Common myeloid progenitor, CD34-positive (primary cell): ENCODE data around the gene MLLT3.

Source experiments
- CTCF ChIA-PET: fragments of 350-600 bp; sonication (Branson Sonifier 250); formaldehyde crosslinking; loops from one replicate; lab custom pipeline; 2021; ENCODE audit warnings: antibody characterized with exemption; lab: Charles Lee
- POLR2A ChIA-PET: fragments of 350-600 bp; sonication (Branson Sonifier 250); formaldehyde crosslinking; loops from one replicate; lab custom pipeline; 2021; ENCODE audit warnings: antibody characterized with exemption; lab: Charles Lee
- DNase-seq, 3 donors: peaks; one replicate each; pipeline versions ENCODE4 v3.0.0 to v3.0.0-alpha.2; 2013
- H3K27ac ChIP-seq, 2 experiments: 1 replicate in 1 of 2; 2 replicates in 1 of 2; pipeline ENCODE4 v1.7.0; 2013; ENCODE audit warnings: inconsistent platforms in 2 of 2, low read length in 2 of 2, mild to moderate bottlenecking in 2 of 2, low read depth in 1 of 2, moderate library complexity in 1 of 2; ENCODE audit not compliant: severe bottlenecking in 2 of 2, insufficient read depth in 1 of 2, poor library complexity in 1 of 2
- H3K27me3 ChIP-seq, 5 experiments: replicated peaks in 2 of 5; 1 replicate in 3 of 5; 2 replicates in 2 of 5; pipeline versions ENCODE4 v1.6.1 to v1.7.0; 2013; ENCODE audit warnings: low read length in 4 of 5, mild to moderate bottlenecking in 2 of 5, moderate library complexity in 2 of 5, inconsistent platforms in 1 of 5; ENCODE audit not compliant: insufficient read depth in 5 of 5, control insufficient read depth in 4 of 5
- H3K36me3 ChIP-seq, 4 experiments: 1 replicate in 2 of 4; 2 replicates in 2 of 4; pipeline versions ENCODE4 v1.6.1 to v1.7.0; 2013; ENCODE audit warnings: low read length in 3 of 4, control low read depth in 1 of 4, mild to moderate bottlenecking in 1 of 4; ENCODE audit not compliant: control insufficient read depth in 4 of 4, insufficient read depth in 4 of 4
- H3K4me1 ChIP-seq, 4 experiments: 1 replicate in 3 of 4; 2 replicates in 1 of 4; pipeline versions ENCODE4 v1.6.1 to v1.7.1; 2013; ENCODE audit warnings: low read length in 3 of 4, mild to moderate bottlenecking in 3 of 4, control low read depth in 1 of 4, inconsistent platforms in 1 of 4, moderate library complexity in 1 of 4; ENCODE audit not compliant: control insufficient read depth in 4 of 4, insufficient read depth in 4 of 4; ENCODE audit errors: control extremely low read depth in 1 of 4
- H3K4me3 ChIP-seq, 7 experiments: 1 replicate in 4 of 7; 2 replicates in 3 of 7; pipeline versions ENCODE4 v1.5.1 to v1.7.0; 2013; ENCODE audit warnings: mild to moderate bottlenecking in 7 of 7, low read length in 6 of 7, moderate library complexity in 6 of 7, inconsistent platforms in 2 of 7, low read depth in 2 of 7, control low read depth in 1 of 7; ENCODE audit not compliant: insufficient read depth in 4 of 7, control insufficient read depth in 1 of 7; ENCODE audit errors: extremely low read depth in 1 of 7
- H3K9me3 ChIP-seq, 5 experiments: 1 replicate in 4 of 5; 2 replicates in 1 of 5; pipeline versions ENCODE4 v1.6.1 to v1.7.1; 2013; ENCODE audit warnings: low read length in 4 of 5, mild to moderate bottlenecking in 2 of 5, inconsistent platforms in 1 of 5, low read depth in 1 of 5, moderate library complexity in 1 of 5; ENCODE audit not compliant: control insufficient read depth in 4 of 5, insufficient read depth in 2 of 5; ENCODE audit errors: control extremely low read depth in 1 of 5
- WGBS: methylation state at CpG from one replicate; pipeline ENCODE4 v1.1.5; 2013; ENCODE audit not compliant: insufficient coverage; 5-methylcytosine and 5-hydroxymethylcytosine counted together

MLLT3 gene

DNA sequence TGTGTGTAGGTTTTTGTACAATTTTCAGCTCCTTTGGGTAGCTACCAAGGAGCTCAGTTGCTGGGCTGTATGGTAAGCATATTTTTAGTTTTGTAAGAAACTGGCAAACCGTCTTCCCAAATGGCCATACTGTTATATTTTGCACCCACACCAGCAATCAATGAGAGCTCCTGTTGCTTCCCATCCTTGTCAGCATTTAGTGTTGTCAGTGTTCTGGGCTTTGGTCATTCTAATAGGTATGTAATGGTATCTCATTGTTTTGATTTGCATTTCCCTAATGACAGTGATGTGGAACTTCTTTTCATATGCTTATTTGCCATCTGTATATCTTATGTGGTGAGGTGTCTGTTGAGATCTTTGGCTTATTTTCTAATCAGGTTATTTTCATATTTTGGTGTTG, 320.1 kb downstream of the MLLT3 start:
- DNase-seq, result no peak
- H3K27ac ChIP-seq, result no peak overlapping the region
- ChIA-PET POLR2A (no interaction called here), CTCF (no interaction called here)
- no CpG with 5 or more reads among the region's 1 CpG for WGBS
- no peaks in the 10 kb centered on the region for H3K36me3 ChIP-seq
- no peaks in the 10 kb centered on the region for H3K27me3 ChIP-seq
- H3K9me3 ChIP-seq, result peaks cover 0 to 3% (median 0%) of the 10 kb centered on the region in 5 experiments
- no peaks in the 10 kb centered on the region for H3K4me1 ChIP-seq
- H3K4me3 ChIP-seq, result no peak overlapping the region

DNA sequence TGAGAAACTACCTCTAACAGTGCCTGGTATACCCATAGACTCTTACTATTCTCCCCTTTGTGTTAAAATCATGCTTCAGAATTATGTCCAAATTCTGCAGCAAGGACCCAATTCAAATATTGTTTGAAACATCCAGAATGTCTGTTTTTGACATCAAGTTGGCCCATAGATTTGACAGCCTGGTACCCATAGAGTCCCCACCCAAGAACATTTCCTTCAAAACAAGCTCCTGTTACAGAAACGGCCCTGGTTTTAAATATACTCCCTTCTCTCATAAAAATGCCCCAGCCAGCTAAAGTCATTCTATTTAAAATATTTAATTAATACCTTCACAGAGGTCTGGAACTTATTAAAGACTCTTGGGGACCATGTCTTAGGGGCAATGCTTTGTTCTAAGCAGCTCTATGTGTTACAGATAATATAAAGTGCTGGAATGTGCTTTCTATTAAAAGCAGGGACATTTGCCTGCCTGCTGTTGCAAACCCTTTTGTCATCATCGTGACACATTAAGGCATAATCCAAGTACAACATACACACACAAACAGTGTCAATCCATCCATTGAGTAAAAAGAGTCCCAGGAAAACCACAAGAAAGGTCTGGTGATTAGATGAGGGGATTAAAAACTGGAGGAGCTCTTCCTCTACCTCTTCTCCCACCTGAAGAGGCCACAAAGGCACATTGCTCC, 321.7 kb downstream of the MLLT3 start:
- DNase-seq, result no peak
- 33% methylated on average over 1 of the region's 2 CpGs for WGBS
- ChIA-PET POLR2A (no interaction called here), CTCF (no interaction called here)
- Histone ChIP-seq H3K4me3 (no peak overlapping the region), H3K27ac (no peak overlapping the region), H3K27me3 (no peaks in the 10 kb centered on the region), H3K4me1 (no peaks in the 10 kb centered on the region), H3K36me3 (no peaks in the 10 kb centered on the region), H3K9me3 (peaks cover 0 to 3% (median 0%) of the 10 kb centered on the region in 5 experiments)

DNA sequence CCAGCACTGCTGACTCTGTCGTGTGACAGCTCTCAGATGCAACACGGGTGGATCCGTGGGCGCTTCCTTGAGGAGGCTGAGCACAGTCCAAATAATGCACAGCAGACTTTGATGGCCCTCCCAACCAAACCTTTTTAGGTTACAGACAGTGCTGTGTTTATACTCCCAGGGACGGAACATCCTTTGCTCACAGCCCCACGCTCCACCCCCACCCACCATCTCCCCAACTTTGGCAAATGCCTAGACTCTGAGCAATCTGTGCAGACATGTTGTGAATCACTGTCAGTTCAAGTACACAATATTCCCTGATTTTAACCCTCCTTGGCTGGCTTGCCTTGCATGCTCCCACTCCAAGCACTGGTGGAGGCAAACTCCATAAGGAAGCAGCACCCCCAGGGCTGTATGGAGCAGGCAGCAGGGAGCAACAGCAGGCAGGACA, 324.6 kb downstream of the MLLT3 start:
- no peaks in the 10 kb centered on the region for H3K36me3 ChIP-seq
- WGBS, result 94% methylated on average over 5 of the region's 6 CpGs

DNA sequence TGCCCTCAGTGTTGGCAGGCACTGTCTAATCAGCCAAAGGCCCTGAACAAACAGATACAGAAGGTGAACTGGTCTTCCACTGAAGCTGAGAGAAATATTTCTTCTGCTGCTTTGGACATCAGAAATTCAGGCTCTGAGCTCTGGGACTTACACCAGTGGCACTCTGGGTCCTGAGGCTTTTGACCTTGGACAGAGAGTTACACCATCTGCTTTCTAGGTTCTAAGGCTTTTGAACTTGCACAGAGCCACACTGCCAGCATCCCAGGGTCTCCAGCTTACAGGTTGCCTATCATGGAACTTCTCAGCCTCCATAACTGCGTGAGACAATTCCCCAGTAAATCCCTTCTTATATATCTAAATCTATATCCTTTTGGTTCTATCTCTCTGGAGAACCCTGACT, 326.7 kb downstream of the MLLT3 start:
- CTCF ChIA-PET, result no interaction called here
- Histone ChIP-seq H3K27ac (no peak overlapping the region), H3K9me3 (no peaks in the 10 kb centered on the region), H3K36me3 (no peaks in the 10 kb centered on the region), H3K4me1 (no peaks in the 10 kb centered on the region), H3K27me3 (no peaks in the 10 kb centered on the region), H3K4me3 (no peak overlapping the region)
- no CpG with 5 or more reads among the region's 1 CpG for WGBS
- no peak for DNase-seq
- POLR2A ChIA-PET, result no interaction called here

More for the DNA sequence above, 324.6 kb downstream of the MLLT3 start:
- no peaks in the 10 kb centered on the region for H3K4me1 ChIP-seq
- no peak overlapping the region for H3K4me3 ChIP-seq
- ChIA-PET POLR2A (no interaction called here), CTCF (no interaction called here)
- peaks cover 0 to 3% (median 0%) of the 10 kb centered on the region in 5 experiments for H3K9me3 ChIP-seq
- H3K27me3 ChIP-seq, result no peaks in the 10 kb centered on the region
- no peak for DNase-seq
- no peak overlapping the region for H3K27ac ChIP-seq

DNA sequence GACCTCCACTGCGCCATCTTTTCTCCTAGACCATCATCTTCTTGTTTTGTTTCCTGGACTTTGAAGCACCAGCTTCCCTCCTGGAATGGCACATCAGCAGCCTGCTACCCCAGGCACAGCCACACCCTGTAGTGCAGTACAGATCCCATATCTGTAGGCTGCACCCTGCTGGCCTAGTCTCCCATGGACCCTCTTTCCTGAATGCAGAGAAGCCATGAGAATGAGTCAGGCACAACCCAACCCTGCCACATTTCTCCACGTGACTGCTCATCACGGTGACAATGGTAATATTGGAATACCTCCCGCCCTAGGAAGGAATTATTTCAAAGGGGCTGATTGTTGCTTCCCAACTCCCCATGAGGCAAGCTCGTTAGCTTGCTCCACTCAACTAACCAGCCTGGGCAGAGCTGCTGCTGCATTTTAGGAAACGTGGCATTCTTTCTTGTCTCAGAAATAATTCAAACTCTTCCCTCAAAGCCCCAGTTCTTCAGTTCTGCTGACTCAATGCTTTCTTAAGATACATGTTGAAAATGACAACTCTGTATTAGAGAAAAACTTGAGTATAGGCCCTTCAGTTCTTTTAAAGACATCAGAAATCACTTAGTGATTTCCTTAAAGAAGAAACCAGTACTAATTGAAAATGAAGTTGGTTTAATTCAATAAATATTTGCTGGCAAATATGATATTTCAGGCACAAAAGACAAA, 328.1 kb downstream of the MLLT3 start:
- POLR2A ChIA-PET, result no interaction called here
- no peak for DNase-seq

DNA sequence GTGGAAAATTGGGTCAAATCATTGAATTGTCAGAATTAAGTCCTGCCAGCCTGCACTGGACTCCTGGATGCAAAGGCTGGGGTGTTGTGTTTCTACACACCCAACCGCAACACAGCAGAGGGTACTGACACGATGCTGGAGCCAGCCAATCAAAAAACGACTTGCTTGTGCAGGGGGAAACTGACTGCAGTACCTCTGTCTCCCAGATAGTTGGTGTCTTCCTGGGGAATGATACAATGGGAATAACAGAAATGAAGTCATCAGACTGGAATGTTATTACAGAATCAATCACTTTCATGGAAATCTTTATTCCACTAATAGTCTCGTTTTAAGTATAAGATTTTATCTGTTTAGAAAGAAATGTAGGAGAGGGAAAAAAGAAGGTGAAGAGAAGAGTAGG, 330.3 kb downstream of the MLLT3 start:
- Histone ChIP-seq H3K4me1 (no peaks in the 10 kb centered on the region), H3K27ac (no peak overlapping the region), H3K36me3 (no peaks in the 10 kb centered on the region), H3K27me3 (no peaks in the 10 kb centered on the region), H3K9me3 (peaks cover 0 to 2% (median 0%) of the 10 kb centered on the region in 5 experiments), H3K4me3 (no peak overlapping the region)
- POLR2A ChIA-PET, result no interaction called here
- 91% methylated on average over 3 of the region's 4 CpGs for WGBS
- CTCF ChIA-PET, result no interaction called here
- no peak for DNase-seq

More for the DNA sequence above, 328.1 kb downstream of the MLLT3 start:
- Histone ChIP-seq H3K4me1 (no peaks in the 10 kb centered on the region), H3K9me3 (no peaks in the 10 kb centered on the region), H3K4me3 (no peak overlapping the region), H3K36me3 (no peaks in the 10 kb centered on the region), H3K27me3 (no peaks in the 10 kb centered on the region), H3K27ac (no peak overlapping the region)
- CTCF ChIA-PET, result no interaction called here
- WGBS, result 92% methylated on average over 3 of the region's 6 CpGs
